HG02938 (cell line): ENCODE results near the gene DCTN4.
"Not testable (repeated sequence)": the region's sequence is repeated elsewhere in the genome, so short reads cannot be mapped to it uniquely, and the experiment has no call there.

Source experiments
- ATAC-seq: cut with Tn5 transposase; IDR thresholded peaks from one replicate; pipeline ENCODE4 v1.9.1; 2021; ENCODE audit warnings: mild to moderate bottlenecking, moderate library complexity; ENCODE audit not compliant: unreplicated experiment

The DCTN4 gene

GRCh38 chr5:150742455-150743141 lies 16.2 kb downstream of the DCTN4 start:
- ATAC-seq: not testable (repeated sequence)

GRCh38 chr5:150740992-150741391 lies 17.8 kb downstream of the DCTN4 start:
- no peak for ATAC-seq

GRCh38 chr5:150738862-150739261 lies 20.0 kb downstream of the DCTN4 start:
- ATAC-seq: no peak

GRCh38 chr5:150734579-150735384 lies 24.0 kb downstream of the DCTN4 start:
- ATAC-seq: no peak

GRCh38 chr5:150731669-150732242 lies 27.1 kb downstream of the DCTN4 start:
- no peak for ATAC-seq

- ATAC-seq: no peak
Measured at GRCh38 chr5:150729859-150730258, 29.0 kb downstream of the DCTN4 start.

GRCh38 chr5:150723845-150724244 lies 35.0 kb downstream of the DCTN4 start:
- ATAC-seq: no peak

GRCh38 chr5:150710165-150710564 lies 48.7 kb downstream of the DCTN4 start:
- no peak for ATAC-seq

- ATAC-seq: no peak
Measured at GRCh38 chr5:150706776-150707390, 51.9 kb downstream of the DCTN4 start.

GRCh38 chr5:150703762-150704161 lies 55.1 kb downstream of the DCTN4 start:
- ATAC-seq: no peak

- ATAC-seq: peak; percentile 93
Measured at GRCh38 chr5:150700594-150701377, 58.0 kb downstream of the DCTN4 start, which contains the start of gene RBM22. Gene RBM22, minus strand, starts transcription at chr5:150701062. Its CDS starts 77 bp downstream, at chr5:150700985.

GRCh38 chr5:150700246-150700593 lies 58.6 kb downstream of the DCTN4 start:
- ATAC-seq: peak; percentile 15

GRCh38 chr5:150694612-150695011 lies 64.2 kb downstream of the DCTN4 start:
- no peak for ATAC-seq

GRCh38 chr5:150692276-150692675 lies 66.5 kb downstream of the DCTN4 start:
- ATAC-seq: no peak

GRCh38 chr5:150690760-150691159 lies 68.1 kb downstream of the DCTN4 start:
- ATAC-seq: no peak

GRCh38 chr5:150689120-150689519 lies 69.7 kb downstream of the DCTN4 start:
- no peak for ATAC-seq

- no peak for ATAC-seq
Measured at GRCh38 chr5:150676578-150676977, 82.2 kb downstream of the DCTN4 start.

GRCh38 chr5:150675069-150675468 lies 83.7 kb downstream of the DCTN4 start:
- ATAC-seq: no peak

GRCh38 chr5:150674341-150674821 lies 84.4 kb downstream of the DCTN4 start:
- no peak for ATAC-seq

GRCh38 chr5:150672884-150673275 lies 85.9 kb downstream of the DCTN4 start:
- no peak for ATAC-seq
